ENCODE measurements around the gene ZNF407.

The ZNF407 gene

GRCh38 chr18:75073654-75074053, 476.0 kb downstream of the ZNF407 start:
- H3K9me3 ChIP-seq (ENCODE audit: insufficient read depth, low read length, severe bottlenecking) = peaks cover 10% of the 10 kb centered on the region
- H3K27ac ChIP-seq (ENCODE audit: low read length) = no peak overlapping the region
- peaks cover 7% of the 10 kb centered on the region for H3K79me2 ChIP-seq (ENCODE audit: insufficient read depth, low read length)
- no peaks in the 10 kb centered on the region for H4K20me1 ChIP-seq (ENCODE audit: insufficient read depth, low read length)
- no peak overlapping the region for H2AFZ ChIP-seq (ENCODE audit: low read depth, low read length)
- H3K36me3 ChIP-seq (ENCODE audit: insufficient read depth, low read length) = no peaks in the 10 kb centered on the region
- H3K27me3 ChIP-seq (ENCODE audit: insufficient read depth, low read length, poor library complexity) = no peaks in the 10 kb centered on the region
- H3K4me3 ChIP-seq (ENCODE audit: low read depth in 1 of 2, low read length in 2 of 2) = no peak overlapping the region
- no peak overlapping the region for H3K4me2 ChIP-seq (ENCODE audit: insufficient read depth, low read length)
- ATAC-seq (ENCODE audit: insufficient read depth, low read depth) (no peak), DNase-seq (no peak)
- no peak overlapping the region for H3K9ac ChIP-seq (ENCODE audit: low read depth, low read length)
- peaks cover 33% of the 10 kb centered on the region for H3K4me1 ChIP-seq (ENCODE audit: insufficient read depth, low read length)
- TF ChIP-seq EZH2 (IDR thresholded peaks at IDR 0.05; ENCODE audit: borderline replicate concordance, low read depth, low read length, severe bottlenecking) (no peak), CTCF (IDR thresholded peaks at IDR 0.05; ENCODE audit: borderline replicate concordance, extremely low read depth, low read length, poor library complexity, severe bottlenecking) (no peak)

GRCh38 chr18:75074196-75075015, 476.7 kb downstream of the ZNF407 start:
- peaks cover 29% of the 10 kb centered on the region for H3K4me1 ChIP-seq (ENCODE audit: insufficient read depth, low read length)
- no peak overlapping the region for H2AFZ ChIP-seq (ENCODE audit: low read depth, low read length)
- no peak overlapping the region for H3K27ac ChIP-seq (ENCODE audit: low read length)
- no peak for DNase-seq
- H3K4me3 ChIP-seq (ENCODE audit: low read depth in 1 of 2, low read length in 2 of 2) = no peak overlapping the region
- H3K36me3 ChIP-seq (ENCODE audit: insufficient read depth, low read length) = no peaks in the 10 kb centered on the region
- no peak for ATAC-seq (ENCODE audit: insufficient read depth, low read depth)
- peaks cover 7% of the 10 kb centered on the region for H3K79me2 ChIP-seq (ENCODE audit: insufficient read depth, low read length)
- no peaks in the 10 kb centered on the region for H4K20me1 ChIP-seq (ENCODE audit: insufficient read depth, low read length)
- H3K9me3 ChIP-seq (ENCODE audit: insufficient read depth, low read length, severe bottlenecking) = peaks cover 10% of the 10 kb centered on the region
- H3K27me3 ChIP-seq (ENCODE audit: insufficient read depth, low read length, poor library complexity) = no peaks in the 10 kb centered on the region
- no peak overlapping the region for H3K9ac ChIP-seq (ENCODE audit: low read depth, low read length)
- TF ChIP-seq CTCF (IDR thresholded peaks at IDR 0.05; ENCODE audit: borderline replicate concordance, extremely low read depth, low read length, poor library complexity, severe bottlenecking) = no peak
- no peak for TF ChIP-seq EZH2 (IDR thresholded peaks at IDR 0.05; ENCODE audit: borderline replicate concordance, low read depth, low read length, severe bottlenecking)
- H3K4me2 ChIP-seq (ENCODE audit: insufficient read depth, low read length) = no peak overlapping the region

DNA sequence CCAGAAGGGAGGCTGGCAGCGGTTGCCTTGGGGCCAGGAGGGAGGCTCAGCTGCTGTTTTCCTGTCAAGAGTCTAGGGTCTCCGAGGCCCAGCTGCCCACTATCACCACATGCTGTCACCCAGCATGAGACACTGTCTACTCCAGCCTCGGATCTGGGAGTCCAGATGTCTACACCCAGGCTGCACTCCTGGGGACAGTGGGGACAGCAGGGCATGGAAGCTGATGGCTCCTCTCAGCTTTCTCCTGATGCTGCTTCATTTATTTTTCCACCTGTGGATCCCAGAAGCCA, 477.3 kb downstream of the ZNF407 start:
- no peak overlapping the region for H2AFZ ChIP-seq (ENCODE audit: low read depth, low read length)
- H3K4me3 ChIP-seq (ENCODE audit: low read depth in 1 of 2, low read length in 2 of 2) = no peak overlapping the region
- TF ChIP-seq CTCF (IDR thresholded peaks at IDR 0.05; ENCODE audit: borderline replicate concordance, extremely low read depth, low read length, poor library complexity, severe bottlenecking) (no peak), EZH2 (IDR thresholded peaks at IDR 0.05; ENCODE audit: borderline replicate concordance, low read depth, low read length, severe bottlenecking) (no peak)
- H4K20me1 ChIP-seq (ENCODE audit: insufficient read depth, low read length) = no peaks in the 10 kb centered on the region
- no peak overlapping the region for H3K4me2 ChIP-seq (ENCODE audit: insufficient read depth, low read length)
- no peak for DNase-seq
- H3K4me1 ChIP-seq (ENCODE audit: insufficient read depth, low read length) = peaks cover 24% of the 10 kb centered on the region
- no peaks in the 10 kb centered on the region for H3K36me3 ChIP-seq (ENCODE audit: insufficient read depth, low read length)
- no peak for ATAC-seq (ENCODE audit: insufficient read depth, low read depth)
- H3K9me3 ChIP-seq (ENCODE audit: insufficient read depth, low read length, severe bottlenecking) = peaks cover 10% of the 10 kb centered on the region
- no peak overlapping the region for H3K27ac ChIP-seq (ENCODE audit: low read length)
- H3K27me3 ChIP-seq (ENCODE audit: insufficient read depth, low read length, poor library complexity) = no peaks in the 10 kb centered on the region
- peaks cover 7% of the 10 kb centered on the region for H3K79me2 ChIP-seq (ENCODE audit: insufficient read depth, low read length)
- no peak overlapping the region for H3K9ac ChIP-seq (ENCODE audit: low read depth, low read length)

Measured in DND-41 (cell line).